Stomach (tissue), 19 donors: ENCODE data around the gene HAUS8. TPM values are rescaled to one million over a fixed set of nuclear protein-coding genes. Genes with fewer than 3 reads are reported as not detected.
A peak's percentile ranks its signal among the peaks of the same experiment; 100 is the strongest.

Experiments used
- DNase-seq, 2 donors: peaks; one replicate each; pipeline versions ENCODE4 v3.0.0 to v3.0.0-alpha.2; 2013 to 2019
- H3K27ac ChIP-seq, 5 donors: fragments of 200-600 bp in 4 of 5; sonication (generic) in 4 of 5; one replicate each; pipeline ENCODE4 v1.5.1; 2013 to 2019; ENCODE audit warnings: mild to moderate bottlenecking in 1 of 5, moderate library complexity in 1 of 5
- H3K27me3 ChIP-seq, 3 donors: fragments of 200-600 bp; sonication (generic); one replicate each; pipeline ENCODE4 v1.5.1; 2017 to 2019; ENCODE audit warnings: mixed run types in 1 of 3
- H3K36me3 ChIP-seq, 4 donors: fragments of 200-600 bp; sonication (generic); 1 replicate in 3 of 4; 2 replicates in 1 of 4; pipeline ENCODE4 v1.5.1; 2016 to 2019
- H3K4me1 ChIP-seq, 4 donors: fragments of 200-600 bp; sonication (generic); one replicate each; pipeline ENCODE4 v1.5.1; 2016 to 2019
- H3K4me3 ChIP-seq, 4 donors: fragments of 200-600 bp; sonication (generic) in 3 of 4; one replicate each; pipeline ENCODE4 v1.5.1; 2016 to 2019; ENCODE audit warnings: mild to moderate bottlenecking in 1 of 4
- H3K9me3 ChIP-seq, 4 donors: fragments of 200-600 bp; sonication (generic); one replicate each; pipeline ENCODE4 v1.5.1; 2016 to 2019
- CTCF ChIP-seq, 7 experiments: fragments of 450-650 bp in 4 of 7; fragments of 200-600 bp in 3 of 7; sonication (generic) in 3 of 7; IDR thresholded peaks; one replicate each; pipeline ENCODE4 v1.5.1; 2016 to 2019; ENCODE audit warnings: antibody characterized with exemption in 7 of 7, control low read depth in 2 of 7, mild to moderate bottlenecking in 1 of 7
- EP300 ChIP-seq: sonication (generic); formaldehyde crosslinking; IDR thresholded peaks from one replicate; pipeline ENCODE4 v1.6.1; 2017; ENCODE audit warnings: antibody characterized with exemption
- POLR2A ChIP-seq, 4 donors: fragments of 450-650 bp; IDR thresholded peaks; one replicate each; pipeline ENCODE4 v1.6.1; 2016; ENCODE audit warnings: antibody characterized with exemption in 4 of 4, control low read depth in 2 of 4, mild to moderate bottlenecking in 1 of 4, moderate library complexity in 1 of 4
- POLR2AphosphoS5 ChIP-seq, 3 donors: sonication (generic); formaldehyde crosslinking; IDR thresholded peaks; one replicate each; pipeline ENCODE4 v1.6.1; 2016; ENCODE audit warnings: antibody characterized with exemption in 3 of 3
- WGBS, 5 donors: extraction: QIAGEN DNeasy Blood & Tissue Kit in 3 of 5; methylation state at CpG; one replicate each; pipeline versions ENCODE4 v1.1.5 to v1.1.7; 2013 to 2018; 5-methylcytosine and 5-hydroxymethylcytosine counted together
- intact Hi-C: fragments of 100-400 bp; cut with DNase I; formaldehyde crosslinking; loops from one replicate; pipeline ENCODE4 v1.15.1; 2023; ENCODE audit warnings: low total_unique reads
- long read RNA-seq, 10 donors: transcript quantifications; one replicate each; lab custom pipeline, GENCODE V29; 2026
- polyA plus RNA-seq, 3 donors: library from polyadenylated mRNA; stranded (reverse); fragments of 200-250 nt; gene quantifications; one replicate each; pipeline ENCODE4 v1.2.3, GENCODE V29; 2013
- total RNA-seq, 5 donors: library from RNA; depleted of rRNA; stranded (reverse); fragments of >200 nt; gene quantifications; one replicate each; pipeline versions ENCODE4 v1.1.0 to v1.2.3, GENCODE V29; 2014 to 2016
- donor health status: healthy with polysubstance abuse.
- donor health status: Bipolar disorder and iron deficiency.
- donor health status: healthy.

HAUS8 gene
- total RNA-seq (10 to 100 TPM in 1 of 5 donors, 1 to 10 TPM in 3, under 1 TPM in 1; 0.45 to 27.2 (median 8.3) TPM), polyA plus RNA-seq (10 to 100 TPM in 1 of 3 donors, 1 to 10 TPM in 2; 9.2 to 11.9 (median 9.4) TPM)
- long read RNA-seq, donor 1, partial matches to known transcripts: 0 of 4 reads
- long read RNA-seq, donor 1, other reads (novel, unspliced or antisense): 0 of 4 reads
- long read RNA-seq, donor 2, partial matches to known transcripts: 0 of 4 reads
- long read RNA-seq, donor 2, other reads (novel, unspliced or antisense): 0 of 4 reads
- long read RNA-seq, donor 3, partial matches to known transcripts: 0 of 3 reads
- long read RNA-seq, donor 3, other reads (novel, unspliced or antisense): 0 of 3 reads
- long read RNA-seq, donor 4: 0 reads
- long read RNA-seq, donor 5, partial matches to known transcripts: 0 of 2 reads
- long read RNA-seq, donor 5, other reads (novel, unspliced or antisense): 0 of 2 reads
- long read RNA-seq, donor 6, partial matches to known transcripts: 0 of 6 reads
- long read RNA-seq, donor 6, other reads (novel, unspliced or antisense): 0 of 6 reads
- long read RNA-seq, donor 7, partial matches to known transcripts: 0 of 3 reads
- long read RNA-seq, donor 7, other reads (novel, unspliced or antisense): 0 of 3 reads
- long read RNA-seq, donor 8, transcript HAUS8-206 (2 exons, 675 nt): major isoform, 6 of 12 reads
- long read RNA-seq, donor 8, partial matches to known transcripts: 0 of 12 reads
- long read RNA-seq, donor 8, other reads (novel, unspliced or antisense): 0 of 12 reads
- long read RNA-seq, donor 9, partial matches to known transcripts: 0 of 2 reads
- long read RNA-seq, donor 9, other reads (novel, unspliced or antisense): 0 of 2 reads
- long read RNA-seq, donor 10, partial matches to known transcripts: 0 of 1 reads
- long read RNA-seq, donor 10, other reads (novel, unspliced or antisense): 0 of 1 reads

GRCh38 chr19:17075035-17075863, at the start of gene HAUS8, which contains the start of gene MYO9B:
Gene HAUS8 (minus strand): TSS chr19:17075452. CDS start chr19:17075422, 30 bp downstream.
Gene MYO9B (plus strand): TSS chr19:17075777. CDS start chr19:17101718, 25,941 bp downstream.
- H3K4me1 ChIP-seq: peaks cover 38 to 60% (median 52%) of the 10 kb centered on the region in 4 donors
- intact Hi-C loops: loop anchor here (10.0 kb wide), 1 partner anchor 50 kb away; no protein-coding TSS in a partner anchor
- H3K27me3 ChIP-seq: no peaks in the 10 kb centered on the region
- peaks cover 4 to 29% (median 19%) of the 10 kb centered on the region in 4 donors for H3K36me3 ChIP-seq
- peak within 1 kb of the TSS; percentile 91 to 95 (median 92) for H3K27ac ChIP-seq
- DNase-seq: peak; percentile 99 to 100
- H3K4me3 ChIP-seq: peak within 1 kb of the TSS; percentile 78 to 93 (median 86)
- no peaks in the 10 kb centered on the region for H3K9me3 ChIP-seq
- TF ChIP-seq CTCF (IDR thresholded peaks at IDR 0.05) (no peak), POLR2AphosphoS5 (IDR thresholded peaks at IDR 0.05) (peak; percentile 70 to 91 (median 79)), POLR2A (IDR thresholded peaks at IDR 0.05) (peak in 1 of 4 donors; percentile 26), EP300 (no peak)
- 0 to 1% (median 1%) methylated on average over 31 to 103 of the region's 103 CpGs for whole genome bisulfite sequencing, 5 donors

GRCh38 chr19:17124025-17124424, 48.8 kb upstream of the HAUS8 start:
- no peak for TF ChIP-seq POLR2A (IDR thresholded peaks at IDR 0.05)
- TF ChIP-seq POLR2AphosphoS5 (IDR thresholded peaks at IDR 0.05): no peak
- TF ChIP-seq EP300: no peak
- no peak for TF ChIP-seq CTCF (IDR thresholded peaks at IDR 0.05)
- peaks cover 0 to 49% (median 11%) of the 10 kb centered on the region in 4 donors for H3K4me1 ChIP-seq
- no peak for DNase-seq
- H3K27ac ChIP-seq: peak overlapping the region in 3 of 5 donors; percentile 2 to 77 (median 77)
- no peak overlapping the region for H3K4me3 ChIP-seq
- H3K9me3 ChIP-seq: no peaks in the 10 kb centered on the region
- 86 to 100% (median 100%) methylated on average over 1 of the region's 1 CpG for WGBS, 5 donors
- no peaks in the 10 kb centered on the region for H3K27me3 ChIP-seq
- intact Hi-C loops: loop anchor here (10.0 kb wide), 1 partner anchor 49 kb away; the partner anchor contains the start of genes HAUS8 and MYO9B
- peaks cover 0 to 31% (median 17%) of the 10 kb centered on the region in 4 donors for H3K36me3 ChIP-seq

- no peak for DNase-seq
- Histone ChIP-seq H3K27me3 (no peaks in the 10 kb centered on the region), H3K4me1 (peaks cover 0 to 49% (median 11%) of the 10 kb centered on the region in 4 donors), H3K9me3 (no peaks in the 10 kb centered on the region), H3K4me3 (no peak overlapping the region), H3K27ac (no peak overlapping the region), H3K36me3 (peaks cover 0 to 24% (median 16%) of the 10 kb centered on the region in 4 donors)
- TF ChIP-seq POLR2AphosphoS5 (IDR thresholded peaks at IDR 0.05) (no peak), EP300 (no peak), POLR2A (IDR thresholded peaks at IDR 0.05) (no peak), CTCF (IDR thresholded peaks at IDR 0.05) (no peak)
- intact Hi-C loops: loop anchor here (10.0 kb wide), 1 partner anchor 48 kb away; the partner anchor contains the start of genes HAUS8 and MYO9B
- WGBS, 5 donors: 48 to 73% (median 69%) methylated on average over 2 of the region's 2 CpGs
These were observed 47.8 kb upstream of the HAUS8 start for GRCh38 chr19:17123041-17123440.
